OCI-M2 (cell line): ENCODE data around the gene DCC.

Experiments used
- DNase-seq: peaks from one replicate; lab custom pipeline; 2025; ENCODE audit not compliant: unreplicated experiment; lab: John Stamatoyannopoulos, UW

DCC gene

DNA sequence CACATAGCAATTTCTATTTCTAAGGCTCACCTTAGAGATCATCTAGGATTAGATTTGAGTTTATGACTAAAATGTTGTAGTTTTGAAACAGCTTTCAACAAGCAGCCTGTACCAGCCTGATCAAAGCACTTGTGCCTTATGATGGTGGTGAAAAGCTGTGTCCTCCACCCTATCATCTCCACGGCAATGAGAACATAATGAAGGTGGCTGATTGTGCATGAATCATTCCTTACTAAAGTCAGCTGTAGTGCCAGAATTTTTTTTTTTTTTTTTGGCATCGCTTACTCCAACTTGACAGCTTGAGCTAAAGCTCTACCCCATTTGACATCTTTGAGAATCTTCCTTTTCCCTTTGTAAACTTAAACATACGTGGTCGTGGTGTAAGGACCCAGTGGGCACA lies 86.0 kb downstream of the DCC start:
- DNase-seq = no peak

- DNase-seq = no peak
These were observed 86.5 kb downstream of the DCC start for GRCh38 chr18:52426462-52426861.

GRCh38 chr18:52427521-52428175 lies 87.7 kb downstream of the DCC start:
- DNase-seq = no peak

DNA sequence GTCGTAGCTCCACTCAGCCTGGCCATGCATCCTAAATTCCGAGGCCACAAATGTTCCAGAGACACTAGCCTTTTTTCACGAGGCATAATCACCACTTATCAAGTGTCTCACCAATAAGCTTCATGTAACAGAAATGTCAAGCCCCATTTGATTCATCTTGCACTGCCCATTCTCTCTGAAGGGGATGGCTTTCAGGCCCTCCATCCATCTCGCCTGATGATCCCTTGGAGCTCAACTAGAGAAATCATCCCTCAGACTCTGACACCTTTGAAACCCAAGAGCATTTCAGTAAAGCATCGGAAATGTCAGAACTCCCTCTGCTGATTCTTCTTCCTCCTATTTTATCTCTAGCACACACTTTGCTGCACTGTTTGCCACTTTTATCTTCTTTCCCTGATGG lies 91.7 kb downstream of the DCC start:
- no peak for DNase-seq

- DNase-seq = no peak
These were observed 93.8 kb downstream of the DCC start for GRCh38 chr18:52433797-52434196.

- DNase-seq = no peak
These were observed 95.3 kb downstream of the DCC start for GRCh38 chr18:52435301-52435700.

- no peak for DNase-seq
These were observed 97.2 kb downstream of the DCC start for GRCh38 chr18:52437161-52437560.

- DNase-seq = no peak
These were observed 99.5 kb downstream of the DCC start for GRCh38 chr18:52439457-52439856.

- DNase-seq = no peak
These were observed 101.8 kb downstream of the DCC start for GRCh38 chr18:52441794-52442193.

DNA sequence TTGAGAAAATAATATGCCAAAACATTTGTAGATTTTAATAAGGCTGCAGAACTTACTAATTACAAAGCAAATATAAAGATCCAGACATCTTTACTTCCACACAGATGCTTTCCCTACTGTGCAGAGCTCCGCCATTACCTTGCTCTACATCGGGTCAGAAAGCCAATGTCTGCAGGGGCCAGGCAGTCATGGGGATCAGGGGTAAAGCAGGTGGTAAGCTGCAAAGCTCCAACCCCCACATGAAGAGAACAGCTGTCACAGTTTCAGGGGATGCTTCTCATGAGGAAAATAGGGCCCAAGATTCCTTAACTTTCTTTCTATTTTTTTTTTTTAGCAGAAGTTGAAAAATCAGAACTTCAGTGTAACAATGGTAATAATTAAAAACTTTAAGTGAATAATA lies 102.7 kb downstream of the DCC start:
- no peak for DNase-seq

DNA sequence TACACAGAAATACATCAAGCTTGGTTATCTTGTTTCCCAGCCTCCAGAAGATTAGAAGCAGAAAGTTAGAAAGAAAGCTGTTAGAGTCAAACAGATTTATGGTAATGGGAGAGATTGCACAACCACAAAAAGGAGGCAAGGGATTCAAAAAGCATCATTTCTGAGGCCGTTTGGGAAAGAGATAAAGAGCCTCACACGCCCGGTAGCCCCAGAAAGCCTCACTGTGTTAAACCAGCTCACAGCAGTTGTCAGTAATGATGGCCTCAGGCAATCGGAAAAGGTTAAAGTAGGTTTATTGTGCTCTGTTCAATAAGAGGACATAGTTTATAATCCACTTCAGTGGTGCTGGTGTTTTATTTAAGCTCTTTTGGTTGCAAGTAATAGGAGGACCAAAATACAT lies 111.3 kb downstream of the DCC start:
- no peak for DNase-seq

DNA sequence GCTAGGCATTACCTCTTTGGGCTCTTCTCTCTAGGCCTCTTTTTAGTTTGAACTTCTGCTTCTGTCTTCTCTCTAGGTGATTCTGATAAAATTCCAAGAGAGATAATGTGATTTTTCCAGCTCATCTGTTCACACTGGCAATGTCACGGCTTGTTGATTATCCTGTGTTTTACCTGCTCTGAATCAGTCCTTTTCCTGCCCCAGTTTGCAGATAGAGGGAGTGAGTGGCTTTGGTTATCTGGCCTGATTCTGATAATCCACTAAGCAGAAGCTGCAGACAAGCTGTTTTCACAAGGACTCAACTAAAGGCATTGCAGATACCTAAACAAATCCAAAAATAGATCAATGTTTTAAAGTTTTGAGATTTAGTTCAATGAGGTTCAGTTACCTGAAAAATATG lies 111.9 kb downstream of the DCC start:
- DNase-seq = no peak

DNA sequence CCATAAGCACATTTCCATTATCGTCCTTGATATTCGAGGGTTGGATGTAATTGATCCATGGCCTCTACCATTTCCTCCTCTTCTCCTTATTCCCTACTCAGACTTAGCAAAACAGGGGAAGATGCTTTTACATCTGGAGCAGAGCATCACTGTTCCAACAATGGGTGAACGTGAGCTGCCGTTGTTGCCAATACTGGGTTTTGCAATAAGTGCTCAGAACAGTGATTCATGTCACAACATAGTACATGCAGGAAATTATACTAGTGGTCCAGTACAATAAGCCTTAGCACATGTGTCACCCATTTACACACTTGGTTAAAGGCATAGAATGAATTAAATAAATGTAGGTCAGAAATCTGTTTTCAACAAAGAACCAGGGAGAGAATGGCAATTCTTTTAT lies 112.4 kb downstream of the DCC start:
- no peak for DNase-seq

DNA sequence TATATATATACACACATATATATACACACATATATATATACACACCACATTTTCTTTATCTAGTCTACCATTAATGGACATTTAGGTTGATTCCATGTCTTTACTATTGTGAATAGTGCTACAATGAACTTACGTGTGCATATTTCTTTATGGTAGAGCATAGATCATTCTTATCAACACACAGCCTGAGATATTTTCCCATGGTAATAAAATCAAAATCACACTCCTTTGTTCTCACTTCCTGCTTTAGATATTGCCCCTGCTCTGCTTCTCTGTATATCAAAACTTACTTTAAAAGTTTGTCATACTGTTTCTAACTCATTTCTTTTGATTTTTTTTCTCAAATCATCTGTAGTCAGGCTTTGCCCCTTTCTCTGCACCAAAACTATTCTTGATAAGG lies 119.9 kb downstream of the DCC start:
- DNase-seq = no peak

- DNase-seq = no peak
These were observed 122.9 kb downstream of the DCC start for GRCh38 chr18:52462853-52463252.

DNA sequence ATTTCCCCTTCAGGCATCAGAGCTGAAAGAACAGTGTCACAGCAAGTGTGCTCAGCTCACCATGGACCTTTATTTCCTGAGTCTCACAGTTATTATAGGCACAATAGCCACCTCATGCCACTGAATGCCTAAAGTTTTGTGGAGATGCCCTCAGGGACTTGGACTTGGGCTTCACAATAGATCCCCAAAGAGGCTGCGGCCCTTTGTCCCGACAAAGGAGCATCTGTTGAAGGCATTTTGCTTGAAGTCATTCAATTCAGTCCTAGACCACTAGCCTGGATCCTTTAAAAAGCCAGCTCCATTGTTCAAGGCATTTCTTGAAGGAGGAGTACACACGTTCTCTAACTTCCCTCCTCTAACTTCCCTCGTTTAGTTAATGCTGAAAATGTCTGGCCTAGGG lies 125.4 kb downstream of the DCC start:
- DNase-seq = no peak

DNA sequence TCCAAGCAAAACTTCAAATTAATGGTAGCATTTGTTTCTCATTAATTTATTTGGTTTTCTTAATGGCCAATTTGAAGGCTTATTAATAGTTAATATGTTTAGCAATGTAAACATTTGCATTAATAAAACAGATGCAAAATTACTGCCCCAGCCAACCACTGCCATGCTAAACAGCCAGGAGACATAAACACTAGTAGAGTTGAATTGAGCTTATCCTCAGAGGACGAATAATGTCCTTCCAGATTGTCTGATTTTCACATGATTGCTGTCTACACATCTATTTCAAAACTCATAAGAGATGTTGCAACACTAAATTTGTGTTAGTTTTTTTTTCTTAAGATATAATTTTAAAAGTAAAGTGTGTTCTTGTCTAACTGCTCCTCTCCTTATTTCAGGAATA lies 128.5 kb downstream of the DCC start:
- no peak for DNase-seq

GRCh38 chr18:52475325-52475724 lies 135.3 kb downstream of the DCC start:
- DNase-seq = no peak

DNA sequence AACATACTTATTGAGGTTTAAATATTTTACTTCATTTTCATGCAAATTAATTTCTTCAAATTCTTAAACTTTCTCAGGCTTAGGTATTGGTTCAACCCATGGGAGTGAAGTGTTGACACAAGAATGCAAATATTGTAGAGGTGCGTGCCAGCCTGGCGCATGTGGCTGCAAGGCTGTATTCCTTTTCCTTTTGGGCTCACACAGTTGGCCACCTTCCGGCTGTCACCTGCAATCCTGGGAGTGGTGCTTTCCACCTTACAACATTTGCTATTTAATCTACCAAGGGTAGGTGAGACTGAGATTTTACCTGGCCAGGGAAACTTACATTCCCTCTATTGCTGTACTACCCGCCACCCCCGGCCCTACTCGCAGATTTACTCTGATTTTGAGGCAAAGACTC lies 141.1 kb downstream of the DCC start:
- no peak for DNase-seq

DNA sequence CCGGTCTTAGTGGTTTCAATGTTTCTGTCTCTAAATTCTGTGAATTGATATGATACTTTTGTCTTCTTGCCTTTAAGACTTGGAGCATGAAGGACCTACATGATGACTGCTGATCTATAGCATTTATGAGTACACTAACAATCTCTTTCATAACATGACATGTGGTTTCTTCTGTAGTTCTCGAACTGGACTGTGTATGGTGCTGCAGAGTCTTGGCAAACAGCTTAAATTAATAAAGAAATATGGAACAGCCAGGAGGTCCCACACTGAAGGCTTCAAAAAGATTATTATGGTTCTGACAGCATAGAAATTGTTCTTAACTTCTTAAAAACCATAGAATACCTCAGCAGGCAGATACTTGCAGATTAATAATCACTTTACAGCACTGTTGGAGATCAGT lies 145.0 kb downstream of the DCC start:
- no peak for DNase-seq

DNA sequence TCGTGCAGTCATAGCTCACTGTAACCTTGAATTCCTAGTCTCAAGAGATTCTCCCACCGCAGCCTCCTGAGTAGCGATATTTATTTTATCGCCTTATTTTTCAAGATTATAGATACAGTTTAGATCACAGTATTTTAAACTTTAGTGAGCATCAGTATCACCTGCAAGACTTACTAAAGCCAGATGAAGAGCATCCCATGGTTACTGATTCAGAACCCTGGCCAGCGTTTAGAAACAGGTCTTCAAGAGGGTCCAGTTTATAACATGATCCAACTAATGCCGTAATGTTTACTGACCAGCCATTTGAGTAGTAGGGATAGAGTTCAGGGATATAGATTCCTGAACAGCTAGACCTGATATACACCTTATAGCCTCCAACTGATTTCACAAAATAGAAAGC lies 146.1 kb downstream of the DCC start:
- no peak for DNase-seq

GRCh38 chr18:52489396-52490306 lies 149.7 kb downstream of the DCC start:
- DNase-seq = no peak

DNA sequence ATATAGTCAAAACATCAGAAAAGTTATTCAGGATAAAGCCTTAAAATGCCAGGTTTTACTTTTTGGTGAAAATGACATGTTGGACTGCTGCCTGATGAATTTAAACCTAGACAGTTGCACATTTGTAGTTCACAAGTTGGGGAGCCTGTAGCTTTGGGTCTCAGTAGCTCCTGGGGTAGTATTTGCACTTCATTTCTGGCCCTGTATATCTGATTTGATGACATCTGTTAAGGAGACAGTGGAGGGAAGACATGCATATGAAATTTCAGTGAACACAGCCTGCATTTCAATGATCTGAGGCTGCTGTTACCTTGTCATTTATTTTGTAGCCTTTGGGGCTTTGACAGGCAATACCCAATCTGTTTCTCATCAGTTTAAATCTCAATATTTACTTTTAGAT lies 156.4 kb downstream of the DCC start:
- no peak for DNase-seq
